ENCODE data around the gene IKBIP.
A peak's percentile ranks its signal among the peaks of the same experiment; 100 is the strongest.
"Not testable (repeated sequence)": the region's sequence is repeated elsewhere in the genome, so short reads cannot be mapped to it uniquely, and the experiment has no call there.

Gene IKBIP

GRCh38 chr12:98581101-98581500 lies 63.5 kb downstream of the IKBIP start:
- DNase-seq (ENCODE audit: extremely low spot score) = no peak
- POLR2A ChIA-PET = interaction anchor here (1.3 kb wide), 1 partner anchor 13 kb away, joined by 4 read pairs; the partner anchor contains the start of gene SLC25A3
- TF ChIP-seq FOXM1 (IDR thresholded peaks at IDR 0.05; ENCODE audit: borderline replicate concordance) (no peak), L3MBTL2 (conservative IDR thresholded peaks at IDR 0.05) (no peak), LEF1 (IDR thresholded peaks at IDR 0.05; ENCODE audit: borderline replicate concordance) (no peak), ELF4 (IDR thresholded peaks at IDR 0.05) (no peak), ARNT (IDR thresholded peaks at IDR 0.05) (no peak), FOXA1 (IDR thresholded peaks at IDR 0.05) (no peak), HDGF (IDR thresholded peaks at IDR 0.05; ENCODE audit: borderline replicate concordance) (no peak), CTBP1 (IDR thresholded peaks at IDR 0.05; ENCODE audit: borderline replicate concordance) (no peak), TARDBP (IDR thresholded peaks at IDR 0.05) (no peak), NFRKB (IDR thresholded peaks at IDR 0.05) (no peak), SUZ12 (IDR thresholded peaks at IDR 0.05) (no peak), SP1 (IDR thresholded peaks at IDR 0.05) (no peak), FOXK2 (IDR thresholded peaks at IDR 0.05) (no peak), ZNF384 (IDR thresholded peaks at IDR 0.05) (no peak), BHLHE40 (IDR thresholded peaks at IDR 0.05; ENCODE audit: borderline replicate concordance) (no peak)
- CTCF ChIA-PET = interaction anchor here (0.5 to 2.8 kb wide), 3 partner anchors 10 to 26 kb away, joined by 3 to 13 read pairs (median 3); no protein-coding TSS in a partner anchor

- POLR2A ChIA-PET = interaction anchor here (1.3 kb wide), 1 partner anchor 13 kb away, joined by 4 read pairs; the partner anchor contains the start of gene SLC25A3
- CTCF ChIA-PET = interaction anchor here (0.7 to 2.8 kb wide), 2 partner anchors 14 to 27 kb away, joined by 3 to 13 read pairs; no protein-coding TSS in a partner anchor
- DNase-seq (ENCODE audit: extremely low spot score) = no peak
- TF ChIP-seq LEF1 (IDR thresholded peaks at IDR 0.05; ENCODE audit: borderline replicate concordance) (no peak), CTBP1 (IDR thresholded peaks at IDR 0.05; ENCODE audit: borderline replicate concordance) (no peak), HDGF (IDR thresholded peaks at IDR 0.05; ENCODE audit: borderline replicate concordance) (no peak), FOXA1 (IDR thresholded peaks at IDR 0.05) (no peak), FOXM1 (IDR thresholded peaks at IDR 0.05; ENCODE audit: borderline replicate concordance) (no peak)
Measured at GRCh38 chr12:98580695-98581094, 63.9 kb downstream of the IKBIP start.

- no peak for TF ChIP-seq BHLHE40 (IDR thresholded peaks at IDR 0.05; ENCODE audit: borderline replicate concordance)
- TF ChIP-seq PKNOX1 (IDR thresholded peaks at IDR 0.05) = no peak
- TF ChIP-seq SP1 (IDR thresholded peaks at IDR 0.05) = no peak
- TF ChIP-seq TARDBP (IDR thresholded peaks at IDR 0.05) = no peak
- TF ChIP-seq ZNF384 (IDR thresholded peaks at IDR 0.05) = no peak
- TF ChIP-seq ELF4 (IDR thresholded peaks at IDR 0.05) = no peak
- TF ChIP-seq NFRKB (IDR thresholded peaks at IDR 0.05) = no peak
- TF ChIP-seq FOXK2 (IDR thresholded peaks at IDR 0.05) = no peak
- no peak for TF ChIP-seq FOXA1 (IDR thresholded peaks at IDR 0.05)
- no peak for TF ChIP-seq ARNT (IDR thresholded peaks at IDR 0.05)
- TF ChIP-seq SUZ12 (IDR thresholded peaks at IDR 0.05) = no peak
- no peak for TF ChIP-seq L3MBTL2 (conservative IDR thresholded peaks at IDR 0.05)
- TF ChIP-seq FOXM1 (IDR thresholded peaks at IDR 0.05; ENCODE audit: borderline replicate concordance) = no peak
- no peak for TF ChIP-seq HDGF (IDR thresholded peaks at IDR 0.05; ENCODE audit: borderline replicate concordance)
- no peak for TF ChIP-seq LEF1 (IDR thresholded peaks at IDR 0.05; ENCODE audit: borderline replicate concordance)
- TF ChIP-seq CTBP1 (IDR thresholded peaks at IDR 0.05; ENCODE audit: borderline replicate concordance) = no peak
- ChIA-PET CTCF (interaction anchor here (2.8 kb wide), 1 partner anchor 13 kb away, joined by 13 read pairs; no protein-coding TSS in a partner anchor), POLR2A (interaction anchor here (0.6 to 1.6 kb wide), 2 partner anchors 13 to 75 kb away, joined by 3 to 9 read pairs; partner anchors contain the start of gene SLC25A3)
- DNase-seq (ENCODE audit: extremely low spot score) = no peak
Measured at GRCh38 chr12:98579835-98580234, 64.8 kb downstream of the IKBIP start.

- ChIA-PET CTCF (interaction anchor here (2.8 kb wide), 1 partner anchor 12 kb away, joined by 13 read pairs; no protein-coding TSS in a partner anchor), POLR2A (interaction anchor here (0.6 to 1.6 kb wide), 2 partner anchors 14 to 75 kb away, joined by 3 to 9 read pairs; partner anchors contain the start of gene SLC25A3)
- DNase-seq (ENCODE audit: extremely low spot score) = no peak
- TF ChIP-seq SP1 (IDR thresholded peaks at IDR 0.05) (no peak), PKNOX1 (IDR thresholded peaks at IDR 0.05) (peak; percentile 66)
Measured at GRCh38 chr12:98579347-98579746, 65.2 kb downstream of the IKBIP start.

- no peak for TF ChIP-seq BHLHE40 (IDR thresholded peaks at IDR 0.05; ENCODE audit: borderline replicate concordance)
- no peak for TF ChIP-seq SUZ12 (IDR thresholded peaks at IDR 0.05)
- no peak for TF ChIP-seq LEF1 (IDR thresholded peaks at IDR 0.05; ENCODE audit: borderline replicate concordance)
- no peak for TF ChIP-seq FOXM1 (IDR thresholded peaks at IDR 0.05; ENCODE audit: borderline replicate concordance)
- TF ChIP-seq ZNF384 (IDR thresholded peaks at IDR 0.05) = no peak
- TF ChIP-seq HDGF (IDR thresholded peaks at IDR 0.05; ENCODE audit: borderline replicate concordance) = no peak
- no peak for TF ChIP-seq CTBP1 (IDR thresholded peaks at IDR 0.05; ENCODE audit: borderline replicate concordance)
- no peak for TF ChIP-seq ARNT (IDR thresholded peaks at IDR 0.05)
- TF ChIP-seq FOXK2 (IDR thresholded peaks at IDR 0.05) = no peak
- no peak for TF ChIP-seq NFRKB (IDR thresholded peaks at IDR 0.05)
- no peak for TF ChIP-seq PKNOX1 (IDR thresholded peaks at IDR 0.05)
- TF ChIP-seq ELF4 (IDR thresholded peaks at IDR 0.05) = no peak
- no peak for TF ChIP-seq SP1 (IDR thresholded peaks at IDR 0.05)
- no peak for TF ChIP-seq TARDBP (IDR thresholded peaks at IDR 0.05)
- TF ChIP-seq FOXA1 (IDR thresholded peaks at IDR 0.05) = no peak
- TF ChIP-seq L3MBTL2 (conservative IDR thresholded peaks at IDR 0.05) = no peak
- ChIA-PET CTCF (interaction anchor here (2.8 kb wide), 1 partner anchor 12 kb away, joined by 13 read pairs; no protein-coding TSS in a partner anchor), POLR2A (interaction anchor here (1.6 kb wide), 1 partner anchor 14 kb away, joined by 9 read pairs; the partner anchor contains the start of gene SLC25A3)
- DNase-seq (ENCODE audit: extremely low spot score) = no peak
Measured at GRCh38 chr12:98578821-98579220, 65.8 kb downstream of the IKBIP start.

- POLR2A ChIA-PET = interaction anchor here (1.6 kb wide), 1 partner anchor 15 kb away, joined by 9 read pairs; the partner anchor contains the start of gene SLC25A3
Measured at GRCh38 chr12:98578392-98578791, 66.2 kb downstream of the IKBIP start.

GRCh38 chr12:98576795-98577194 lies 67.8 kb downstream of the IKBIP start:
- DNase-seq (ENCODE audit: extremely low spot score) = not testable (repeated sequence)
- CTCF ChIA-PET = interaction anchor here (0.7 to 0.8 kb wide), 2 partner anchors 10 to 28 kb away, joined by 3 to 4 read pairs; no protein-coding TSS in a partner anchor
- POLR2A ChIA-PET = interaction anchor here (1.0 kb wide), 1 partner anchor 16 kb away, joined by 6 read pairs; the partner anchor contains the start of gene SLC25A3

More at GRCh38 chr12:98578392-98578791, 66.2 kb downstream of the IKBIP start:
- no peak for DNase-seq (ENCODE audit: extremely low spot score)
- CTCF ChIA-PET = interaction anchor here (2.8 kb wide), 1 partner anchor 11 kb away, joined by 13 read pairs; no protein-coding TSS in a partner anchor
- TF ChIP-seq NFRKB (IDR thresholded peaks at IDR 0.05) = no peak
- TF ChIP-seq PKNOX1 (IDR thresholded peaks at IDR 0.05) = no peak
- no peak for TF ChIP-seq BHLHE40 (IDR thresholded peaks at IDR 0.05; ENCODE audit: borderline replicate concordance)
- TF ChIP-seq ZNF384 (IDR thresholded peaks at IDR 0.05) = no peak

All from HEK293T (cell line).